OCI-LY7 (cell line): Measurements from ENCODE around the gene FAM3B. TPM values are rescaled to one million over a fixed set of nuclear protein-coding genes. Genes with fewer than 3 reads are reported as not detected.

Experiments used
- BruUV-seq: library from RNA; stranded (reverse); fragments of 400-500 nt; replicated peaks from 2 replicates; lab custom pipeline; 2021; lab: Mats Ljungman, UMichigan
- CTCF ChIA-PET: fragments of 300-600 bp; sonication (Branson Sonifier 250); formaldehyde crosslinking; loops from one replicate; lab custom pipeline; 2022; ENCODE audit warnings: antibody characterized with exemption; ENCODE audit not compliant: unreplicated experiment; lab: Charles Lee
- POLR2A ChIA-PET: fragments of 300-600 bp; sonication (Branson Sonifier 250); formaldehyde crosslinking; loops from one replicate; lab custom pipeline; 2022; ENCODE audit warnings: antibody characterized with exemption; lab: Charles Lee
- DNase-seq: peaks from one replicate; pipeline ENCODE4 v3.0.0-alpha.2; 2015; ENCODE audit warnings: low spot score
- H2AFZ ChIP-seq: fragments of 200-600 bp; sonication (generic), shearing (Covaris generic); 2 replicates; pipeline ENCODE4 v1.6.1; 2014; ENCODE audit warnings: mild to moderate bottlenecking, antibody characterized with exemption, low read length, moderate library complexity
- H3K27ac ChIP-seq: fragments of 200-600 bp; sonication (generic); 2 replicates; pipeline ENCODE4 v1.5.1; 2014; ENCODE audit warnings: mixed run types, low read depth, mild to moderate bottlenecking, moderate library complexity, low read length, inconsistent platforms; ENCODE audit not compliant: poor library complexity, severe bottlenecking
- H3K36me3 ChIP-seq: fragments of 200-600 bp; sonication (generic); 2 replicates; pipeline ENCODE4 v1.6.1; 2014; ENCODE audit warnings: mild to moderate bottlenecking, antibody characterized with exemption, low read length, moderate library complexity, mixed read lengths; ENCODE audit not compliant: insufficient read depth
- H3K4me1 ChIP-seq: fragments of 200-600 bp; sonication (generic); 2 replicates; pipeline ENCODE4 v1.5.1; 2014; ENCODE audit warnings: mild to moderate bottlenecking, low read length; ENCODE audit not compliant: insufficient read depth, poor library complexity, severe bottlenecking
- H3K4me2 ChIP-seq: fragments of 200-600 bp; sonication (generic); 2 replicates; pipeline ENCODE4 v1.6.1; 2014; ENCODE audit warnings: mild to moderate bottlenecking, low read length
- H3K4me3 ChIP-seq: fragments of 200-600 bp; sonication (generic); 2 replicates; pipeline ENCODE4 v1.5.1; 2014; ENCODE audit warnings: mild to moderate bottlenecking, low read depth, low read length; ENCODE audit not compliant: poor library complexity, severe bottlenecking
- H3K79me2 ChIP-seq: fragments of 200-600 bp; sonication (generic); 2 replicates; pipeline ENCODE4 v1.6.1; 2016; ENCODE audit warnings: low read depth, mild to moderate bottlenecking, low read length, moderate library complexity, mixed read lengths; ENCODE audit not compliant: insufficient read depth
- H3K9me2 ChIP-seq: fragments of 200-600 bp; sonication (generic); 2 replicates; pipeline ENCODE4 v1.6.1; 2016; ENCODE audit warnings: mild to moderate bottlenecking, low read length, mixed read lengths; ENCODE audit not compliant: insufficient read depth
- H3K9me3 ChIP-seq: fragments of 200-600 bp; sonication (generic); 2 replicates; pipeline ENCODE4 v1.6.1; 2014; ENCODE audit warnings: mild to moderate bottlenecking, mixed run types, low read length, mixed read lengths
- H4K20me1 ChIP-seq: fragments of 200-600 bp; sonication (generic); 2 replicates; pipeline ENCODE4 v1.6.1; 2014; ENCODE audit warnings: mild to moderate bottlenecking, antibody characterized with exemption, low read length, moderate library complexity, mixed read lengths; ENCODE audit not compliant: insufficient read depth
- CTCF ChIP-seq: fragments of 200-600 bp; sonication (generic); conservative IDR thresholded peaks from 2 replicates; pipeline ENCODE4 v1.5.1; 2014; ENCODE audit warnings: mild to moderate bottlenecking, antibody characterized with exemption, low read length, moderate library complexity, mixed read lengths
- EZH2phosphoT487 ChIP-seq: fragments of 200-600 bp; sonication (generic); IDR thresholded peaks from 2 replicates; pipeline ENCODE4 v1.6.1; 2018; ENCODE audit warnings: low read depth, borderline replicate concordance, mild to moderate bottlenecking, mixed run types, antibody characterized with exemption, low read length, moderate library complexity, mixed read lengths
- intact Hi-C: fragments of 100-400 bp; cut with micrococcal nuclease; formaldehyde crosslinking; loops from one replicate; pipeline ENCODE4 v1.10.0; 2022; ENCODE audit not compliant: unreplicated experiment
- total RNA-seq, 2 experiments: library from RNA; depleted of rRNA in 1 of 2; stranded (reverse); fragments of >200 nt in 1 of 2; shearing (Covaris generic) in 1 of 2; gene quantifications; 2 replicates each; pipeline ENCODE4 v1.2.3, GENCODE V29; 2014 to 2022

Gene FAM3B
- total RNA-seq, 2 experiments from 2014 or later, result 0.19 TPM; not detected in 1

DNA sequence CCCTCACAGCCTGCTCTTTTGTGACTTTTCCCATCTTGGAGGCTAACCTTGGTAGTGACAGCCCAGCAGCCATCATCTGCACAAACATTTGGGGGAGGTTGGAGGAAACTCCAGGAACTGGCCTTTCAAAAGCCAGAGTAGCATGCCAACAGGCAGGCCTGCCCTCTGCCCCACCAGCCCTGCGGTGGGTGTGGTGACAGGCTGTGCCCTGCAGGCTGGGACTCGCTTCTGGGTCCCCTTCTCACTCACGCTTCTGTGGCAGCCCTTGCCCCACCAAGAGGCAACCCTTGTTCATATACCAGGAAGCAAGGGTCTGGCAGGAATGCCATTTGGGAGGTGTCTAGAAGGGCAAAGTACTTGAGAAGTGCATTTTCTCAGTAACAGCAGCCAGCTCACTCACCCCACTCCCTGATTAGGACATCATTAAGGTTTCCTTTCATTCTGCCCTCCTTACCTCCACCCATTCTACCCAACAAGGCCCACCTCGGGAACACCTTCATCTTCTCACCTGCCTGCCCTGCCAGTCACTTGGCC is 20.8 kb upstream of the FAM3B start:
- Histone ChIP-seq H3K79me2 (no peaks in the 10 kb centered on the region), H3K4me3 (no peak overlapping the region), H3K4me2 (no peak overlapping the region), H4K20me1 (no peaks in the 10 kb centered on the region), H3K4me1 (no peaks in the 10 kb centered on the region), H3K9me3 (peaks cover 7% of the 10 kb centered on the region; the same call in 1 of the 2 replicates), H3K27ac (no peak overlapping the region), H3K36me3 (no peaks in the 10 kb centered on the region), H3K9me2 (no peaks in the 10 kb centered on the region), H2AFZ (no peak overlapping the region)
- intact Hi-C loops, result no loop called here
- no peak for TF ChIP-seq CTCF
- TF ChIP-seq EZH2phosphoT487, result no peak
- ChIA-PET CTCF (no interaction called here), POLR2A (no interaction called here)
- no TSS peak for BruUV-seq
- no peak for DNase-seq

GRCh38 chr21:41302976-41303375 is 13.6 kb upstream of the FAM3B start:
- ChIA-PET CTCF (no interaction called here), POLR2A (no interaction called here)
- no peaks in the 10 kb centered on the region for H3K4me1 ChIP-seq
- H3K79me2 ChIP-seq, result no peaks in the 10 kb centered on the region
- H2AFZ ChIP-seq, result no peak overlapping the region
- no peaks in the 10 kb centered on the region for H4K20me1 ChIP-seq
- DNase-seq, result no peak
- TF ChIP-seq CTCF, result no peak
- no peak for TF ChIP-seq EZH2phosphoT487
- H3K9me2 ChIP-seq, result no peaks in the 10 kb centered on the region
- peaks cover 19% of the 10 kb centered on the region for H3K9me3 ChIP-seq
- H3K4me2 ChIP-seq, result no peak overlapping the region
- no peak overlapping the region for H3K27ac ChIP-seq
- no peaks in the 10 kb centered on the region for H3K36me3 ChIP-seq
- intact Hi-C loops, result no loop called here
- no peak overlapping the region for H3K4me3 ChIP-seq
- no TSS peak for BruUV-seq

DNA sequence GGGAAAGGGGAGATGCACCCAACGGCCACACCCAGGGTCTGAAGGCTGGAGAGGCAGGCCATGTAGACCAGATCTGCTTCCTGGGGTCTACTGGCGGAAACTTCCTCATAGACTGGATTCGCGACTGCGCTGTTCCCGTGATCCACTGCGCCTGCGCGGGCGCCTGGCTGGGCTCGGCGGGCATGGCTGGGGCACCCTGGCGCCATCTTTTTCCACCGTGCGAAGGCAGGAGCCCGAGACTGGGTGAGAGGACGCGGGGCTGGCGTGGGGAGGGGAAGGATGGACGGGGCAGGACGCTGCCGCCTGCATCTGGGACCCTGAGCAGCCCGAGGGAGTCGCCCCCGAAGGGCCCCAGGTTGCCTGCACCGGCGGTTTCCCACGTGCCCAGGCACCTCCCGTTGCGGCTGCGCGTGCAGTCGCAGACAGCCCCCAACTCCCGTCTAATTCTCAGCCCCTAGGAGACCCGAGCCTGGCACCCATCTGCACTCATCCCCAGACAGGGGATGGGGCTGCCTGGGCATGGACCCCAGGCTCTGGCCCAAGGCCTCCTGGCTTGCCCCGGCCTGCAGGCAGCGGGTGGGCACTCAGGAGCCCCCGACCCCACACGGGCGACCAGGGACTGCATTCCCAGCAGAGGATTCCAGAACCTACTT is 12.4 kb upstream of the FAM3B start:
- TF ChIP-seq CTCF, result no peak
- no peak for TF ChIP-seq EZH2phosphoT487
- H3K4me3 ChIP-seq, result no peak overlapping the region
- no peak overlapping the region for H3K27ac ChIP-seq
- intact Hi-C loops, result no loop called here
- no TSS peak for BruUV-seq
- no peaks in the 10 kb centered on the region for H3K79me2 ChIP-seq
- DNase-seq, result no peak
- no peaks in the 10 kb centered on the region for H3K9me2 ChIP-seq
- no peak overlapping the region for H2AFZ ChIP-seq
- ChIA-PET POLR2A (no interaction called here), CTCF (no interaction called here)
- H3K4me2 ChIP-seq, result no peak overlapping the region
- H4K20me1 ChIP-seq, result no peaks in the 10 kb centered on the region
- no peaks in the 10 kb centered on the region for H3K36me3 ChIP-seq
- peaks cover 19% of the 10 kb centered on the region for H3K9me3 ChIP-seq
- no peaks in the 10 kb centered on the region for H3K4me1 ChIP-seq
